ENCODE results near the gene TMCC2.

TMCC2 gene

DNA sequence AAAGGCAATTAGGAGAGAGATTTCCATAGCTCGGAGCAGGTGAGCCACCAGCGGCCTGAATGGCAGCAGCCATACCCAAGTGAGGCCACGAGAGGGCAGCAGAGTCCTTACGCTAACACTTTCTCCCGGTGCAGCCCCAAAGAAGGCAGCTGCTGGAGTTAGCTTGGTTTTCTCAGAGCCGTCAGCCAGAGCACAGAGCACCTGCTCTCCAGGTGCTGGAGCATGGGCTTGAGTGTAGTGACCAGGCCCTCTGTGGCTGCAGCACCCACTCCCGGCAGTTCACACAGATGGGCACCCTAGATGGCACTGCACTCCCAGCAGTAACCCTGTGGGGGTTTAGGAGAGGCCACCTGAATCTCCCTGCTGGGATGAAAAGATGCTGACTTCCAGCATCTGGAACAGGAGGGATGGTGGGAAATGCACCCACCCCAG, 45.8 kb downstream of the TMCC2 start:
- H3K36me3 ChIP-seq (ENCODE audit: control insufficient read depth in 1 of 2, insufficient read depth in 2 of 2, low read depth in 1 of 2, low read length in 2 of 2), result peaks cover 5 to 23% of the 10 kb centered on the region in 2 experiments
- H3K4ac ChIP-seq (ENCODE audit: low read depth in 1 of 2, low read length in 2 of 2), result no peak overlapping the region
- H3K18ac ChIP-seq (ENCODE audit: low read depth in 1 of 2, low read length in 2 of 2), result no peak overlapping the region
- no peak overlapping the region for H4K8ac ChIP-seq (ENCODE audit: low read length)
- H3K4me3 ChIP-seq (ENCODE audit: insufficient read depth in 1 of 2, low read depth in 1 of 2, low read length in 2 of 2), result no peak overlapping the region
- H2BK120ac ChIP-seq (ENCODE audit: low read depth, low read length), result no peak overlapping the region
- H2BK15ac ChIP-seq (ENCODE audit: low read depth, poor library complexity, severe bottlenecking), result no peak overlapping the region
- peaks cover 37% of the 10 kb centered on the region for H3K4me1 ChIP-seq (ENCODE audit: control insufficient read depth, insufficient read depth, low read depth, low read length)
- H3K9ac ChIP-seq (ENCODE audit: low read length), result no peak overlapping the region
- H4K91ac ChIP-seq (ENCODE audit: low read length), result no peak overlapping the region
- H3K9me3 ChIP-seq (ENCODE audit: control insufficient read depth, low read length), result no peaks in the 10 kb centered on the region
- no peak overlapping the region for H2BK12ac ChIP-seq (ENCODE audit: low read length in 2 of 2)
- peaks cover 0 to 3% of the 10 kb centered on the region in 2 experiments for H3K27me3 ChIP-seq (ENCODE audit: control insufficient read depth in 1 of 2, insufficient read depth in 1 of 2, low read length in 2 of 2)
- no peak overlapping the region for H3K23ac ChIP-seq (ENCODE audit: low read length in 2 of 2)
- H3K27ac ChIP-seq (ENCODE audit: low read length, poor library complexity, severe bottlenecking), result peak overlapping the region; percentile 46
- no peak overlapping the region for H3K4me2 ChIP-seq (ENCODE audit: low read length, poor library complexity, severe bottlenecking)
- H2AFZ ChIP-seq (ENCODE audit: low read depth, low read length), result no peak overlapping the region
- 9% methylated on average over 7 of the region's 7 CpGs for whole genome bisulfite sequencing
- peak; percentile 76 for DNase-seq
- peak overlapping the region; percentile 1 for H2AK5ac ChIP-seq (ENCODE audit: low read length, severe bottlenecking)
- no peaks in the 10 kb centered on the region for H3K79me1 ChIP-seq (replicated peaks; ENCODE audit: low read length, poor library complexity, severe bottlenecking)
- no peak overlapping the region for H3K14ac ChIP-seq (ENCODE audit: low read length in 2 of 2)
- H2BK5ac ChIP-seq (ENCODE audit: low read depth, low read length, poor library complexity, severe bottlenecking), result no peak overlapping the region

DNA sequence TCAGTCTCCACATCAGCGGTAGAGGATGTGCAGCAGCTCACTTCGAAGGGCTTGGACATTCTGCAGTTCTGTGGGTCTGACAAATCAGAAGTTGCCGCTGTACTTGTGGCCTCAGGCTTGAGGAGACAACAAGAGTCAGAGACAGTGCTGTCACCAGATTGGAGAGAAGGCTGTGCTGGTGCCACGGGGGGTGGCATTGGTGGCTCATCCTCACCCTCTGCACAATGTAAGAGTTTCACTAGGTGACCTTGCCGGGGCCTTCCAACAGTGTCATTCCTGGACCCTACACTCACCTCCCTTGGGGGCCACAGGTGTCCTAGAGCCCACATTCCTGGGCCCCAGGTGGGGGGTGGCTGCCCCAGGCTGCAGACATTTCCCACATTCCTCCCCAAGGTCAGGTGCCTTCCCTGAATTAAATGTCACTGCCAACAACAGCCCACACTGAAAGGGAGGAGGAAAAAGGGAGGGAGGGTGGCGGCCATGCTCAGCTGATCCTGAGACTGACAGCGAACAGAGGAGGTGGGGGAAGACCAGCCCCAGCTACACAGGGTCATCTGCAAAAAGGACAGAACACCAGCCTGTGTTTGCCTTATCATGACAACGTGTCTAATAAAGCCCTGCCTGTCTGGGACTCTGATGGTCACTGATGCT, 46.4 kb downstream of the TMCC2 start:
- no peak for DNase-seq
- Histone ChIP-seq H3K79me1 (replicated peaks; ENCODE audit: low read length, poor library complexity, severe bottlenecking) (no peaks in the 10 kb centered on the region), H3K18ac (ENCODE audit: low read depth in 1 of 2, low read length in 2 of 2) (peak overlapping the region in 1 of 2 experiments; percentile 21), H2BK5ac (ENCODE audit: low read depth, low read length, poor library complexity, severe bottlenecking) (no peak overlapping the region), H3K23ac (ENCODE audit: low read length in 2 of 2) (no peak overlapping the region), H2BK120ac (ENCODE audit: low read depth, low read length) (no peak overlapping the region), H3K9ac (ENCODE audit: low read length) (no peak overlapping the region), H3K4me2 (ENCODE audit: low read length, poor library complexity, severe bottlenecking) (no peak overlapping the region), H3K9me3 (ENCODE audit: control insufficient read depth, low read length) (no peaks in the 10 kb centered on the region), H2BK15ac (ENCODE audit: low read depth, poor library complexity, severe bottlenecking) (no peak overlapping the region), H2BK12ac (ENCODE audit: low read length in 2 of 2) (peak overlapping the region in 1 of 2 experiments; percentile 33), H3K14ac (ENCODE audit: low read length in 2 of 2) (no peak overlapping the region), H3K27me3 (ENCODE audit: control insufficient read depth in 1 of 2, insufficient read depth in 1 of 2, low read length in 2 of 2) (peaks cover 0 to 3% of the 10 kb centered on the region in 2 experiments), H3K27ac (ENCODE audit: low read length, poor library complexity, severe bottlenecking) (peak overlapping the region; percentile 46), H2AFZ (ENCODE audit: low read depth, low read length) (no peak overlapping the region), H2AK5ac (ENCODE audit: low read length, severe bottlenecking) (peak overlapping the region; percentile 16), H4K91ac (ENCODE audit: low read length) (no peak overlapping the region), H3K36me3 (ENCODE audit: control insufficient read depth in 1 of 2, insufficient read depth in 2 of 2, low read depth in 1 of 2, low read length in 2 of 2) (peaks cover 5 to 18% of the 10 kb centered on the region in 2 experiments), H3K4ac (ENCODE audit: low read depth in 1 of 2, low read length in 2 of 2) (no peak overlapping the region), H3K4me1 (ENCODE audit: control insufficient read depth, insufficient read depth, low read depth, low read length) (peaks cover 37% of the 10 kb centered on the region), H4K8ac (ENCODE audit: low read length) (no peak overlapping the region), H3K4me3 (ENCODE audit: insufficient read depth in 1 of 2, low read depth in 1 of 2, low read length in 2 of 2) (no peak overlapping the region)
- 79% methylated on average over 8 of the region's 8 CpGs for WGBS

DNA sequence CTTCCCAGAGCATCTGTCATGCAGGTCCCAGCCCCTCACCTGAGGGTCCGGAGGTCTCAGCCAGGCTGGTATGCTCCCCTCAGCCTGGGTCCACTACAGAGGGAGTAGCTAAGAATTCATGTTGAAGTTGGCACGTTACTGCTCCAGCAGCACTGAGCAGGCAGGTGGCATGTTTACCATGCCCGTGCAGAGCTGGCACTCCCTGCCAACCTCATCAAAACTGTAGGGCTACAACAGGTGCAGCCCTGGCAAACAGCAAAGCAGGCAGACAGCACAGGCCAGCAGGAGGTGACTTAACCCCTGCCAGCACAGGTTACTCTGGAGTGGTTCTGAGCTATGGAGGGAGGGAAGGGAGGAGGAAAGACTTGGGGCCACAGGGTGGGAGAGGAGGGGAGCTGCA, 47.4 kb downstream of the TMCC2 start:
- no peak overlapping the region for H3K4me3 ChIP-seq (ENCODE audit: insufficient read depth in 1 of 2, low read depth in 1 of 2, low read length in 2 of 2)
- H2BK5ac ChIP-seq (ENCODE audit: low read depth, low read length, poor library complexity, severe bottlenecking), result no peak overlapping the region
- peaks cover 5 to 11% of the 10 kb centered on the region in 2 experiments for H3K36me3 ChIP-seq (ENCODE audit: control insufficient read depth in 1 of 2, insufficient read depth in 2 of 2, low read depth in 1 of 2, low read length in 2 of 2)
- no peak overlapping the region for H2BK120ac ChIP-seq (ENCODE audit: low read depth, low read length)
- peaks cover 37% of the 10 kb centered on the region for H3K4me1 ChIP-seq (ENCODE audit: control insufficient read depth, insufficient read depth, low read depth, low read length)
- no peak overlapping the region for H3K9ac ChIP-seq (ENCODE audit: low read length)
- H3K9me3 ChIP-seq (ENCODE audit: control insufficient read depth, low read length), result no peaks in the 10 kb centered on the region
- H3K27ac ChIP-seq (ENCODE audit: low read length, poor library complexity, severe bottlenecking), result no peak overlapping the region
- no peak overlapping the region for H3K14ac ChIP-seq (ENCODE audit: low read length in 2 of 2)
- no peak for DNase-seq
- H4K8ac ChIP-seq (ENCODE audit: low read length), result no peak overlapping the region
- H2BK15ac ChIP-seq (ENCODE audit: low read depth, poor library complexity, severe bottlenecking), result peak overlapping the region; percentile 12
- no peak overlapping the region for H3K18ac ChIP-seq (ENCODE audit: low read depth in 1 of 2, low read length in 2 of 2)
- H3K4me2 ChIP-seq (ENCODE audit: low read length, poor library complexity, severe bottlenecking), result no peak overlapping the region
- no peak overlapping the region for H3K4ac ChIP-seq (ENCODE audit: low read depth in 1 of 2, low read length in 2 of 2)
- no peaks in the 10 kb centered on the region for H3K79me1 ChIP-seq (replicated peaks; ENCODE audit: low read length, poor library complexity, severe bottlenecking)
- H3K27me3 ChIP-seq (ENCODE audit: control insufficient read depth in 1 of 2, insufficient read depth in 1 of 2, low read length in 2 of 2), result peaks cover 0 to 3% of the 10 kb centered on the region in 2 experiments
- no peak overlapping the region for H4K91ac ChIP-seq (ENCODE audit: low read length)
- H2BK12ac ChIP-seq (ENCODE audit: low read length in 2 of 2), result peak overlapping the region in 1 of 2 experiments; percentile 21
- H2AFZ ChIP-seq (ENCODE audit: low read depth, low read length), result no peak overlapping the region
- no peak overlapping the region for H3K23ac ChIP-seq (ENCODE audit: low read length in 2 of 2)
- peak overlapping the region; percentile 80 for H2AK5ac ChIP-seq (ENCODE audit: low read length, severe bottlenecking)
- 92% methylated on average over 3 of the region's 3 CpGs for WGBS

DNA sequence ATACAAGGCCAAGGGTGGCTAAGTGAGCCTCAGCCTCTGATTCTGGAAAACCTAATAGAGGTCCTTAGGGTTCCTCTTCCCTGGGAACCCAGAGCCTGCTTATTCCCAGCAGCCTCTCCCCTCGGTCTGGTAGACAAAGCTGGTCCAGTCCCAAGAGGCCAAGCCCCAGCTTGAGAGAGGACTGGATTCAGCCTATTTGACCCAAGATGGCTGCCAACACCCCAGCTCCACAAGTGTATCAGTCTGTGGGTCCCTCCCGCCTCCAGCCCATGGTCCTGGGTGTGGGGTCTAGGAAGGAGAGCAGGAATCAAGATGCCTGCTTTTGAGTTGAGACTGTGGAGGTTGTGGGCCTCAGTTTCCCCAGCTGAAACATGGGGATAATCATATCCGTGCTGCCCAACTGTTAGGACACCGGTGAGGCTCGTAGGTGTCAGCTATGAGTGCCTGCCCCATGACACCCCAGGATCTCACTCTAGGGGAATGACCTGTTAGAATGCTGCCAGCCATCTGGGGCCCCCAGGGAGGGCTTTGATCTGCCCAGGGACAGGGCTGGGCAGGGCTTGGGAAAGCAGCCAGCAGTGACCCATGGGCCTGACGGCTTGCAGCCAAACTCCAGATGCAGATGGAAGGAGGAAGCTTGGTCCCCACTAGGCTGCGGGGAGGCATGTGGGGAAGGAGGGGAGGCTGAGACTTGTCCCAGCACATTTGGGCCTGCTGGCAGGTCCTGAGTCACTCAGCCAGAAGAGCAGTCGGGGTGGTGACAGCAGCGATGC, 48.4 kb downstream of the TMCC2 start:
- Histone ChIP-seq H3K4me3 (ENCODE audit: insufficient read depth in 1 of 2, low read depth in 1 of 2, low read length in 2 of 2) (no peak overlapping the region), H4K8ac (ENCODE audit: low read length) (no peak overlapping the region), H3K9ac (ENCODE audit: low read length) (no peak overlapping the region), H2BK5ac (ENCODE audit: low read depth, low read length, poor library complexity, severe bottlenecking) (no peak overlapping the region), H3K4me1 (ENCODE audit: control insufficient read depth, insufficient read depth, low read depth, low read length) (peaks cover 34% of the 10 kb centered on the region), H3K23ac (ENCODE audit: low read length in 2 of 2) (no peak overlapping the region), H3K27me3 (ENCODE audit: control insufficient read depth in 1 of 2, insufficient read depth in 1 of 2, low read length in 2 of 2) (peaks cover 0 to 3% of the 10 kb centered on the region in 2 experiments), H2BK15ac (ENCODE audit: low read depth, poor library complexity, severe bottlenecking) (peak overlapping the region; percentile 44), H3K4ac (ENCODE audit: low read depth in 1 of 2, low read length in 2 of 2) (no peak overlapping the region), H3K14ac (ENCODE audit: low read length in 2 of 2) (no peak overlapping the region), H3K4me2 (ENCODE audit: low read length, poor library complexity, severe bottlenecking) (no peak overlapping the region), H2AFZ (ENCODE audit: low read depth, low read length) (no peak overlapping the region), H4K91ac (ENCODE audit: low read length) (no peak overlapping the region), H3K79me1 (replicated peaks; ENCODE audit: low read length, poor library complexity, severe bottlenecking) (no peaks in the 10 kb centered on the region), H3K36me3 (ENCODE audit: control insufficient read depth in 1 of 2, insufficient read depth in 2 of 2, low read depth in 1 of 2, low read length in 2 of 2) (peaks cover 5 to 11% of the 10 kb centered on the region in 2 experiments), H2AK5ac (ENCODE audit: low read length, severe bottlenecking) (peak overlapping the region; percentile 60), H2BK12ac (ENCODE audit: low read length in 2 of 2) (peak overlapping the region in 1 of 2 experiments; percentile 7), H3K27ac (ENCODE audit: low read length, poor library complexity, severe bottlenecking) (no peak overlapping the region), H2BK120ac (ENCODE audit: low read depth, low read length) (no peak overlapping the region), H3K18ac (ENCODE audit: low read depth in 1 of 2, low read length in 2 of 2) (peak overlapping the region in 1 of 2 experiments; percentile 38), H3K9me3 (ENCODE audit: control insufficient read depth, low read length) (no peaks in the 10 kb centered on the region)
- DNase-seq, result no peak
- 91% methylated on average over 9 of the region's 9 CpGs for WGBS
